ENCODE results near the gene IRAK2.

- no peak for TF ChIP-seq POLR2AphosphoS5 (IDR thresholded peaks at IDR 0.05; ENCODE audit: insufficient read depth, low read depth, low read length)
- no peak for TF ChIP-seq CTCF (IDR thresholded peaks at IDR 0.05; ENCODE audit: extremely low read depth in 1 of 2, insufficient read depth in 1 of 2, low read depth in 1 of 2, low read length in 2 of 2)
- no peak for TF ChIP-seq POLR2A (IDR thresholded peaks at IDR 0.05; ENCODE audit: low read depth, low read length)
- no peak for TF ChIP-seq MYC (IDR thresholded peaks at IDR 0.05; ENCODE audit: low read depth, low read length)
- no peak for TF ChIP-seq JUN (IDR thresholded peaks at IDR 0.05; ENCODE audit: borderline replicate concordance, insufficient read depth, insufficient read length, low read depth)
- no peak for TF ChIP-seq EZH2 (IDR thresholded peaks at IDR 0.05; ENCODE audit: borderline replicate concordance, low read depth, low read length, severe bottlenecking)
- TF ChIP-seq FOS (IDR thresholded peaks at IDR 0.05; ENCODE audit: borderline replicate concordance, insufficient read depth, low read length), result no peak
Measured at GRCh38 chr3:10187290-10187876, 22.7 kb downstream of the IRAK2 start.
